Measurements from ENCODE around the gene GRIK1. TPM values are rescaled to one million over a fixed set of nuclear protein-coding genes. Genes with fewer than 3 reads are reported as not detected.

The GRIK1 gene
- total and polyA plus RNA-seq, 2 experiments from 2014 or later: 0.05 TPM; not detected in 1

DNA sequence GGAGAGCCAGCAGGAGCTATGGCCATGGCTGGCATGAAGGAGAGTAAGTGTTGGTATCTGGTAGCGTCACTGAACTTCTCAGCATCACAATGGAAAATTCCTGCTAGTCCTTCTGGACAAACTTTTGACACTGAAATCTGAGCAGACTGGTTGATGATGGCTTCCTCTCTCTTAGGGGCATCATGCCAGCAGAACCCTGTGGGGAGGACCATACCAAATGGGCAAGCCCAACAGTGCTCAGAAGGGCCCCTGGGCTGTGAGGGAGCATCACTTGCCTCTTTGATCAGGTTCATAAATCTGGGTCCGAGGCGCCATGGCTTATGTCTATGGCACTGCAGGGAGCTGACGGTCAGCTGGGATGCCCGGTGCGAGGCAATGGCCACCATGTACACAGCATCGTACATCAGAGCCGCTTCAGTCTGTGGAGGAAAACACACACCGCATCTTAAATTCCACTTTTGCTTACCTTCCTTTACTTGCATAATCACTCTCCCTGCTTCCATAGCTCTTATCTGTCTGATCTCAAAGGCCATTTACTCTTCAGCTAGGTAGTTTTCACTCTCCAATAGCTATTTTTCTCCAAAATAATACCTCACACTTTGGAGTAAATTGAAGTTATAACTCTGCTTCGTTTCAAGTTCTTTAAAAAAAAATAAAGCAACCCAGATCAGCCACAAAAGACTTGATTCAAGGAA lies 297.1 kb downstream of the GRIK1 start:
- H3K4me1 ChIP-seq (ENCODE audit: low read depth): no peaks in the 10 kb centered on the region
- H3K27me3 ChIP-seq: no peaks in the 10 kb centered on the region
- TF ChIP-seq, protein P1, sequence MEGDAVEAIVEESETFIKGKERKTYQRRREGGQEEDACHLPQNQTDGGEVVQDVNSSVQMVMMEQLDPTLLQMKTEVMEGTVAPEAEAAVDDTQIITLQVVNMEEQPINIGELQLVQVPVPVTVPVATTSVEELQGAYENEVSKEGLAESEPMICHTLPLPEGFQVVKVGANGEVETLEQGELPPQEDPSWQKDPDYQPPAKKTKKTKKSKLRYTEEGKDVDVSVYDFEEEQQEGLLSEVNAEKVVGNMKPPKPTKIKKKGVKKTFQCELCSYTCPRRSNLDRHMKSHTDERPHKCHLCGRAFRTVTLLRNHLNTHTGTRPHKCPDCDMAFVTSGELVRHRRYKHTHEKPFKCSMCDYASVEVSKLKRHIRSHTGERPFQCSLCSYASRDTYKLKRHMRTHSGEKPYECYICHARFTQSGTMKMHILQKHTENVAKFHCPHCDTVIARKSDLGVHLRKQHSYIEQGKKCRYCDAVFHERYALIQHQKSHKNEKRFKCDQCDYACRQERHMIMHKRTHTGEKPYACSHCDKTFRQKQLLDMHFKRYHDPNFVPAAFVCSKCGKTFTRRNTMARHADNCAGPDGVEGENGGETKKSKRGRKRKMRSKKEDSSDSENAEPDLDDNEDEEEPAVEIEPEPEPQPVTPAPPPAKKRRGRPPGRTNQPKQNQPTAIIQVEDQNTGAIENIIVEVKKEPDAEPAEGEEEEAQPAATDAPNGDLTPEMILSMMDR (IDR thresholded peaks at IDR 0.05; ENCODE audit: low read depth, low read length): no peak
- H3K27ac ChIP-seq: no peak overlapping the region
- no peaks in the 10 kb centered on the region for H3K9me3 ChIP-seq (ENCODE audit: low read depth)
- DNase-seq (ENCODE audit: low read depth in 1 of 2, low spot score in 1 of 2): no peak
- H3K36me3 ChIP-seq: no peaks in the 10 kb centered on the region
- H3K4me3 ChIP-seq: no peak overlapping the region

GRCh38 chr21:29641635-29642550 lies 297.9 kb downstream of the GRIK1 start:
- Histone ChIP-seq H3K36me3 (no peaks in the 10 kb centered on the region), H3K4me1 (ENCODE audit: low read depth) (no peaks in the 10 kb centered on the region), H3K27ac (no peak overlapping the region), H3K9me3 (ENCODE audit: low read depth) (no peaks in the 10 kb centered on the region), H3K4me3 (no peak overlapping the region), H3K27me3 (no peaks in the 10 kb centered on the region)
- DNase-seq (ENCODE audit: low read depth in 1 of 2, low spot score in 1 of 2): no peak
- TF ChIP-seq, protein P1 (IDR thresholded peaks at IDR 0.05; ENCODE audit: low read depth, low read length): no peak

GRCh38 chr21:29641001-29641634 lies 298.7 kb downstream of the GRIK1 start:
- TF ChIP-seq, protein P1 (IDR thresholded peaks at IDR 0.05; ENCODE audit: low read depth, low read length): no peak
- H3K27ac ChIP-seq: no peak overlapping the region

DNA sequence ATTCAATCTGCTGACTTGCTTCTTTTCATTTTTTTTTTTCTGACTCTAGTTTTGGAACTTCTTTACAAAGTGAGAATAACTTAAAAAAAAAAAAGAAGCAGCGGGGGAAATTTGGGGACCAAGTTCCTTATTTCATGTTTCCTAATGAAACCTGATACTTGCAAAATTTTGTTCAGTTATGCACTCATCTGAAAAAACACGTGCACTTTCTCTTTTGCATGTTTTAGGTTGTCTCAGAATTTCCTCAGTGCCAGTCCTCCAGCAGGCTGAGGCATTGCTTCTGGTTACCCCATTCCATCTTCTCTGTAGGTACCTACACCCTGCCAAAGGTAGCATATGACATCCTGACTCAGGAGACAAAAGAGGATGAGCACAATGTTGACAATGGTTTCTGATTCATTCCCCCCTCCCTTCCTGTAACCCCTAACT lies 299.7 kb downstream of the GRIK1 start:
- TF ChIP-seq, protein P1 (IDR thresholded peaks at IDR 0.05; ENCODE audit: low read depth, low read length): no peak
- Histone ChIP-seq H3K27ac (no peak overlapping the region), H3K27me3 (no peaks in the 10 kb centered on the region), H3K9me3 (ENCODE audit: low read depth) (no peaks in the 10 kb centered on the region), H3K4me3 (no peak overlapping the region), H3K4me1 (ENCODE audit: low read depth) (no peaks in the 10 kb centered on the region), H3K36me3 (no peaks in the 10 kb centered on the region)
- no peak for DNase-seq (ENCODE audit: low read depth in 1 of 2, low spot score in 1 of 2)

More at GRCh38 chr21:29641001-29641634, 298.7 kb downstream of the GRIK1 start:
- no peaks in the 10 kb centered on the region for H3K9me3 ChIP-seq (ENCODE audit: low read depth)
- DNase-seq (ENCODE audit: low read depth in 1 of 2, low spot score in 1 of 2): no peak
- H3K36me3 ChIP-seq: no peaks in the 10 kb centered on the region
- H3K4me1 ChIP-seq (ENCODE audit: low read depth): no peaks in the 10 kb centered on the region
- no peaks in the 10 kb centered on the region for H3K27me3 ChIP-seq
- no peak overlapping the region for H3K4me3 ChIP-seq

DNA sequence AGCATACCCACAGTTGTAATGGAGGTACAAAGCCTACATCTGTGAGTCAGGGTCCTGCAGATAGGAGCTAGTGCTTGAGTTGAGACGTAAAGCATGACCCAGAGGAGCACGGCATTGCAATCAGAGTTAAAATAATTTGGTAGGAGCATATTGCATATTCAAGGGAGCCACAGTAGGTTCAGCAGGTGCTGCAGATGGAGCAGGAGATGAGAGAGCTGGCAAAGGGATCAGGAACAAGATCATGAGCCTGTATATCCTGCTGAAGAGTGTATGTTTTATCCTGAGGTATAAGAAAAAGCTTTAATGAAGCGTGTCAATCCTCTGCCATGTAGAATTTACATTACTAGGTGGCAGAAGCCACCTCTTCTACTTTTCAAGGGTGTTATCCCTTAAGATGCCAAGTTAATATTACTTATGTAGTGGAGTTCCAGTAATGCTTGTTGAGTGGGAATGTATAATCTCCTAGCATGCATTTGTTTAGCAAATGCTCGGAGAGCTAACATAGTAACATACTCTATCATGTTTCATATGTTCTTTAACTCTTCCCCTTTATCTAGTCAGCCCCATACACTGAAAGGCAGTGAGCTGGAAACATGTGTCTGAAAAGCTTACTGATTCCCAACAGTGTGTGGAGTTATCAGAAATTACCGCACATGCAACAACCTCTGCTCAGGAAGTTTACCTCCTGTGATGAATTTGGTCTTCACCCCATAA lies 300.3 kb downstream of the GRIK1 start:
- TF ChIP-seq, protein P1 (IDR thresholded peaks at IDR 0.05; ENCODE audit: low read depth, low read length): no peak
- H3K36me3 ChIP-seq: no peaks in the 10 kb centered on the region
- H3K4me3 ChIP-seq: no peak overlapping the region
- H3K9me3 ChIP-seq (ENCODE audit: low read depth): no peaks in the 10 kb centered on the region
- DNase-seq (ENCODE audit: low read depth in 1 of 2, low spot score in 1 of 2): no peak
- H3K27ac ChIP-seq: no peak overlapping the region
- no peaks in the 10 kb centered on the region for H3K27me3 ChIP-seq
- H3K4me1 ChIP-seq (ENCODE audit: low read depth): peaks cover under 1% of the 10 kb centered on the region

Data from cardiac muscle cell (in vitro differentiated cells and primary cell).